ENCODE results near the gene ABCC8.

GRCh38 chr11:17352950-17353820 is 123.5 kb downstream of the ABCC8 start:
- TF ChIP-seq CTCF (IDR thresholded peaks at IDR 0.05 in 2 of 3, conservative IDR thresholded peaks at IDR 0.05 in 1 of 3; ENCODE audit: control insufficient read depth in 2 of 3, extremely low read depth in 1 of 3, insufficient read depth in 1 of 3, low read depth in 3 of 3, low read length in 3 of 3) (no peak), PBX3 (IDR thresholded peaks at IDR 0.05; ENCODE audit: insufficient replicate concordance, low read depth, low read length) (no peak), STAT3 (IDR thresholded peaks at IDR 0.05; ENCODE audit: low read depth, low read length) (no peak), ESRRA (IDR thresholded peaks at IDR 0.05; ENCODE audit: low read length) (no peak), POLR2A (IDR thresholded peaks at IDR 0.05; ENCODE audit: low read depth, low read length) (no peak), BACH1 (IDR thresholded peaks at IDR 0.05; ENCODE audit: borderline replicate concordance) (no peak), ZNF274 (IDR thresholded peaks at IDR 0.05; ENCODE audit: insufficient read depth, insufficient read length) (no peak), NFYB (IDR thresholded peaks at IDR 0.05; ENCODE audit: insufficient read depth, low read depth, low read length) (no peak), RAD21 (IDR thresholded peaks at IDR 0.05; ENCODE audit: insufficient read depth, low read depth, low read length) (no peak), ZSCAN29 (IDR thresholded peaks at IDR 0.05) (no peak), GABPA (IDR thresholded peaks at IDR 0.05; ENCODE audit: low read depth) (no peak)
- TF ChIP-seq, protein P1, sequence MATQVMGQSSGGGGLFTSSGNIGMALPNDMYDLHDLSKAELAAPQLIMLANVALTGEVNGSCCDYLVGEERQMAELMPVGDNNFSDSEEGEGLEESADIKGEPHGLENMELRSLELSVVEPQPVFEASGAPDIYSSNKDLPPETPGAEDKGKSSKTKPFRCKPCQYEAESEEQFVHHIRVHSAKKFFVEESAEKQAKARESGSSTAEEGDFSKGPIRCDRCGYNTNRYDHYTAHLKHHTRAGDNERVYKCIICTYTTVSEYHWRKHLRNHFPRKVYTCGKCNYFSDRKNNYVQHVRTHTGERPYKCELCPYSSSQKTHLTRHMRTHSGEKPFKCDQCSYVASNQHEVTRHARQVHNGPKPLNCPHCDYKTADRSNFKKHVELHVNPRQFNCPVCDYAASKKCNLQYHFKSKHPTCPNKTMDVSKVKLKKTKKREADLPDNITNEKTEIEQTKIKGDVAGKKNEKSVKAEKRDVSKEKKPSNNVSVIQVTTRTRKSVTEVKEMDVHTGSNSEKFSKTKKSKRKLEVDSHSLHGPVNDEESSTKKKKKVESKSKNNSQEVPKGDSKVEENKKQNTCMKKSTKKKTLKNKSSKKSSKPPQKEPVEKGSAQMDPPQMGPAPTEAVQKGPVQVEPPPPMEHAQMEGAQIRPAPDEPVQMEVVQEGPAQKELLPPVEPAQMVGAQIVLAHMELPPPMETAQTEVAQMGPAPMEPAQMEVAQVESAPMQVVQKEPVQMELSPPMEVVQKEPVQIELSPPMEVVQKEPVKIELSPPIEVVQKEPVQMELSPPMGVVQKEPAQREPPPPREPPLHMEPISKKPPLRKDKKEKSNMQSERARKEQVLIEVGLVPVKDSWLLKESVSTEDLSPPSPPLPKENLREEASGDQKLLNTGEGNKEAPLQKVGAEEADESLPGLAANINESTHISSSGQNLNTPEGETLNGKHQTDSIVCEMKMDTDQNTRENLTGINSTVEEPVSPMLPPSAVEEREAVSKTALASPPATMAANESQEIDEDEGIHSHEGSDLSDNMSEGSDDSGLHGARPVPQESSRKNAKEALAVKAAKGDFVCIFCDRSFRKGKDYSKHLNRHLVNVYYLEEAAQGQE (IDR thresholded peaks at IDR 0.05; ENCODE audit: low read depth, low read length), result no peak
